GM21576 (cell line): ENCODE data around the gene KLHL30.

Source experiments
- ATAC-seq: cut with Tn5 transposase; IDR thresholded peaks from one replicate; pipeline ENCODE4 v1.9.1; 2021; ENCODE audit warnings: mild to moderate bottlenecking, moderate library complexity; ENCODE audit not compliant: unreplicated experiment

KLHL30 gene

GRCh38 chr2:238130111-238130695 is 8.3 kb upstream of the KLHL30 start:
- ATAC-seq, result no peak

- no peak for ATAC-seq
These were observed 7.5 kb upstream of the KLHL30 start for GRCh38 chr2:238130696-238131628.

GRCh38 chr2:238131761-238132462 is 6.6 kb upstream of the KLHL30 start:
- ATAC-seq, result no peak

GRCh38 chr2:238132463-238133450 is 5.7 kb upstream of the KLHL30 start:
- ATAC-seq, result no peak

GRCh38 chr2:238133499-238134392 is 4.7 kb upstream of the KLHL30 start:
- ATAC-seq, result no peak

- no peak for ATAC-seq
These were observed 4.1 kb upstream of the KLHL30 start for GRCh38 chr2:238134393-238134785.

- ATAC-seq, result no peak
These were observed 2.8 kb upstream of the KLHL30 start for GRCh38 chr2:238135601-238136150.

- ATAC-seq, result no peak
These were observed 1.5 kb upstream of the KLHL30 start for GRCh38 chr2:238136820-238137537.

- ATAC-seq, result no peak
These were observed 583 bp upstream of the KLHL30 start for GRCh38 chr2:238137885-238138284.

GRCh38 chr2:238139196-238140039 is 950 bp downstream of the KLHL30 start:
- ATAC-seq, result no peak

GRCh38 chr2:238140040-238140439 is 1.6 kb downstream of the KLHL30 start:
- no peak for ATAC-seq

- ATAC-seq, result no peak
These were observed 2.5 kb downstream of the KLHL30 start for GRCh38 chr2:238140721-238141540.

- ATAC-seq, result no peak
These were observed 3.3 kb downstream of the KLHL30 start for GRCh38 chr2:238141541-238142318.

GRCh38 chr2:238142382-238143205 is 4.1 kb downstream of the KLHL30 start:
- no peak for ATAC-seq
